K562 (cell line): ENCODE measurements around the gene SEZ6L.

Experiments used
- CBX5 ChIP-seq: IDR thresholded peaks from 2 replicates; pipeline ENCODE4 v1.6.1; 2014; ENCODE audit warnings: low read depth, borderline replicate concordance
- EZH2 ChIP-seq: IDR thresholded peaks from 2 replicates; pipeline ENCODE4 v1.6.1; 2012; ENCODE audit warnings: low read depth, mild to moderate bottlenecking, inconsistent platforms, low read length, borderline replicate concordance
- GTF2F1 ChIP-seq: IDR thresholded peaks from 2 replicates; pipeline ENCODE4 v1.6.1; 2011; ENCODE audit warnings: low read depth, low read length, improper control_type of control experiment
- HDAC6 ChIP-seq: IDR thresholded peaks from 2 replicates; pipeline ENCODE4 v1.6.1; 2012; ENCODE audit warnings: low read depth, mild to moderate bottlenecking, control low read depth, inconsistent platforms, low read length, moderate library complexity
- HOXB6 ChIP-seq: fragments of 250-450 bp; sonication (Bioruptor Pico); IDR thresholded peaks from 2 replicates; pipeline ENCODE4 v1.5.1; 2022; ENCODE audit warnings: mild to moderate bottlenecking, borderline replicate concordance
- MXD1 ChIP-seq: fragments of 250-450 bp; sonication (Bioruptor Pico); IDR thresholded peaks from 2 replicates; pipeline ENCODE4 v1.8.0; 2021; ENCODE audit warnings: borderline replicate concordance, mild to moderate bottlenecking, moderate library complexity; ENCODE audit not compliant: poor library complexity, severe bottlenecking
- ZBTB17 ChIP-seq: fragments of 450-650 bp; formaldehyde crosslinking; IDR thresholded peaks from 2 replicates; pipeline ENCODE4 v1.4.0; 2020; ENCODE audit warnings: mild to moderate bottlenecking
- ZNF124 ChIP-seq: sonication (generic); formaldehyde crosslinking; IDR thresholded peaks from 2 replicates; pipeline ENCODE4 v1.8.1; 2022; ENCODE audit warnings: missing genetic modification reagents
- ZNF165 ChIP-seq: fragments of 250-450 bp; sonication (Bioruptor Pico); IDR thresholded peaks from 2 replicates; pipeline ENCODE4 v1.4.0; 2020; ENCODE audit warnings: borderline replicate concordance
- ZNF76 ChIP-seq: fragments of 250-450 bp; sonication (Bioruptor Pico); IDR thresholded peaks from 2 replicates; pipeline ENCODE4 v1.4.0; 2020; ENCODE audit warnings: mild to moderate bottlenecking, moderate library complexity, borderline replicate concordance
- ZNF830 ChIP-seq: fragments of 250-450 bp; sonication (Bioruptor Pico); IDR thresholded peaks from 2 replicates; pipeline ENCODE4 v1.5.0; 2021; ENCODE audit warnings: mild to moderate bottlenecking
- TF ChIP-seq, protein P1 (sequence below), 3 experiments: IDR thresholded peaks in 2 of 3; conservative IDR thresholded peaks in 1 of 3; 2 replicates each; pipeline ENCODE4 v1.5.1; 2011 to 2012; ENCODE audit warnings: low read length in 3 of 3, mild to moderate bottlenecking in 3 of 3, control low read depth in 2 of 3, improper control_type of control experiment in 1 of 3, inconsistent platforms in 1 of 3, low read depth in 1 of 3, mixed read lengths in 1 of 3, moderate library complexity in 1 of 3; ENCODE audit not compliant: insufficient read depth in 2 of 3

DNA sequence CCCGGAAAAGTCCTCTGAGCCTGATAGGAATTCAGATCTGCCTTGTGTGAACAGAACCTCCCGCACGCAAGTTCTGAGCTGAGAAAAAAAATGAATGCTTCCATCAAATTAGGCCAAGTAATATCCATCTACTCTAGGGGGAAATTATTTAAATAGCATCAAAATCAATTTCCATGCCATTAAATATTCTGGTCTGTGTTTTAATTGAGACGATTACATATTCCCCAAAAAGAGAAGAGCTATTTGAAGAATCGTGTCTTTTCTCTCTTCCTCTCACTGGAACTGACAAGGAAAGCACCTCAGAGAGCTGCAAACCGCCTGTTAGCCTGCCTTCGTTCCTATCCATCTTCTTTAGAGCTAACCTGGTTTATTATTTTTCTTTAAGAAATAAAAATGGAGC lies 96.0 kb downstream of the SEZ6L start:
- TF ChIP-seq ZNF165 (CRISPR knock-in tag) (no peak), ZBTB17 (CRISPR knock-in tag) (no peak), GTF2F1 (no peak), CBX5 (no peak), ZNF76 (CRISPR knock-in tag) (no peak), ZNF830 (CRISPR knock-in tag) (no peak), HOXB6 (CRISPR knock-in tag) (no peak), MXD1 (CRISPR knock-in tag) (no peak), HDAC6 (no peak), ZNF124 (CRISPR knock-in tag) (no peak), EZH2 (no peak)
- TF ChIP-seq, protein P1, sequence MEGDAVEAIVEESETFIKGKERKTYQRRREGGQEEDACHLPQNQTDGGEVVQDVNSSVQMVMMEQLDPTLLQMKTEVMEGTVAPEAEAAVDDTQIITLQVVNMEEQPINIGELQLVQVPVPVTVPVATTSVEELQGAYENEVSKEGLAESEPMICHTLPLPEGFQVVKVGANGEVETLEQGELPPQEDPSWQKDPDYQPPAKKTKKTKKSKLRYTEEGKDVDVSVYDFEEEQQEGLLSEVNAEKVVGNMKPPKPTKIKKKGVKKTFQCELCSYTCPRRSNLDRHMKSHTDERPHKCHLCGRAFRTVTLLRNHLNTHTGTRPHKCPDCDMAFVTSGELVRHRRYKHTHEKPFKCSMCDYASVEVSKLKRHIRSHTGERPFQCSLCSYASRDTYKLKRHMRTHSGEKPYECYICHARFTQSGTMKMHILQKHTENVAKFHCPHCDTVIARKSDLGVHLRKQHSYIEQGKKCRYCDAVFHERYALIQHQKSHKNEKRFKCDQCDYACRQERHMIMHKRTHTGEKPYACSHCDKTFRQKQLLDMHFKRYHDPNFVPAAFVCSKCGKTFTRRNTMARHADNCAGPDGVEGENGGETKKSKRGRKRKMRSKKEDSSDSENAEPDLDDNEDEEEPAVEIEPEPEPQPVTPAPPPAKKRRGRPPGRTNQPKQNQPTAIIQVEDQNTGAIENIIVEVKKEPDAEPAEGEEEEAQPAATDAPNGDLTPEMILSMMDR (IDR thresholded peaks at IDR 0.05 in 2 of 3, conservative IDR thresholded peaks at IDR 0.05 in 1 of 3; ENCODE audit: insufficient read depth in 2 of 3, low read depth in 1 of 3, low read length in 3 of 3) = no peak
